Colonic mucosa (tissue), 4 donors: ENCODE results near the gene RFESD. TPM values are rescaled to one million over a fixed set of nuclear protein-coding genes. Genes with fewer than 3 reads are reported as not detected.
A peak's percentile ranks its signal among the peaks of the same experiment; 100 is the strongest.

Experiments
- DNase-seq: peaks from one replicate; pipeline ENCODE4 v3.0.0-alpha.2; 2020
- H3K27ac ChIP-seq: fragments of 200-600 bp; one replicate; pipeline ENCODE4 v1.8.0; 2021
- H3K27me3 ChIP-seq: fragments of 200-600 bp; one replicate; pipeline ENCODE4 v1.8.0; 2021
- H3K36me3 ChIP-seq: fragments of 200-600 bp; one replicate; pipeline ENCODE4 v1.8.0; 2021
- H3K4me1 ChIP-seq: fragments of 200-600 bp; one replicate; pipeline ENCODE4 v1.8.0; 2021; ENCODE audit warnings: mild to moderate bottlenecking
- H3K4me3 ChIP-seq: fragments of 200-600 bp; one replicate; pipeline ENCODE4 v1.8.0; 2021
- H3K9ac ChIP-seq, 2 donors: one replicate each; pipeline ENCODE4 v1.7.0; 2013; ENCODE audit warnings: control low read depth in 2 of 2, low read depth in 2 of 2, low read length in 2 of 2
- H3K9me3 ChIP-seq: fragments of 200-600 bp; one replicate; pipeline ENCODE4 v1.8.0; 2021
- CTCF ChIP-seq: fragments of 200-600 bp; IDR thresholded peaks from one replicate; pipeline ENCODE4 v1.8.0; 2022; ENCODE audit warnings: antibody characterized with exemption, mild to moderate bottlenecking
- intact Hi-C: fragments of 100-400 bp; cut with DNase I; formaldehyde crosslinking; loops from one replicate; pipeline ENCODE4 v1.14.1; 2022
- total RNA-seq, 2 donors: library from RNA; stranded (reverse); fragmentation: NEBNext Ultra II Directional in 1 of 2; extraction: Animal tissue kit (Norgen Biotek cat#: 25700) in 1 of 2; gene quantifications; one replicate each; pipeline ENCODE4 v1.2.1, GENCODE V29; 2021
- donor health status: healthy.
- donor health status: DM: no; HTN: no; CAD: no.
- donor health status: DM: no; HTN: no; CAD: no.

The RFESD gene
- total RNA-seq, 2 donors from 2014 or later, result 0.89 to 2.0 TPM

DNA sequence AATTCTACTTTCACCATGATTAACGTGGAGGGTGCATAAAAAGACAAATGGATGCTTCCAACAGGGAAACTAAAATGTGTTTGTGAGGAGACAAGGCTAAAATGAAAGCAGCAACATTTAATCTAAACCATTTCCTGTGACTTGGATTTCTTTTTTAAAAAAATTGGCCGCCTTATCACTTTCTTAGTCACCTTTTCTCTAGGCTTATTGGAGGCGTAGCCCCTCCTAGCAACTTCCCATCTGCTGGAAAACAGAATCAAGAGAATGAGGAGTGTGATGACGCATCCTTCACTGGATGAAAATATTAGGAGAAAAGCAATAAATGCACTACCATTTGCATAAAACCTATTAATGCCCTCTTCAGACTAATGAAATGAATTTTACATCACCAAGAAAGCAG, 27.5 kb upstream of the RFESD start:
- DNase-seq, result no peak
- Histone ChIP-seq H3K9ac (peak overlapping the region in 1 of 2 donors; percentile 72), H3K9me3 (no peaks in the 10 kb centered on the region), H3K27me3 (no peaks in the 10 kb centered on the region), H3K27ac (no peak overlapping the region), H3K36me3 (no peaks in the 10 kb centered on the region), H3K4me3 (no peak overlapping the region), H3K4me1 (peaks cover 4% of the 10 kb centered on the region)
- intact Hi-C loops, result no loop called here
- no peak for TF ChIP-seq CTCF

DNA sequence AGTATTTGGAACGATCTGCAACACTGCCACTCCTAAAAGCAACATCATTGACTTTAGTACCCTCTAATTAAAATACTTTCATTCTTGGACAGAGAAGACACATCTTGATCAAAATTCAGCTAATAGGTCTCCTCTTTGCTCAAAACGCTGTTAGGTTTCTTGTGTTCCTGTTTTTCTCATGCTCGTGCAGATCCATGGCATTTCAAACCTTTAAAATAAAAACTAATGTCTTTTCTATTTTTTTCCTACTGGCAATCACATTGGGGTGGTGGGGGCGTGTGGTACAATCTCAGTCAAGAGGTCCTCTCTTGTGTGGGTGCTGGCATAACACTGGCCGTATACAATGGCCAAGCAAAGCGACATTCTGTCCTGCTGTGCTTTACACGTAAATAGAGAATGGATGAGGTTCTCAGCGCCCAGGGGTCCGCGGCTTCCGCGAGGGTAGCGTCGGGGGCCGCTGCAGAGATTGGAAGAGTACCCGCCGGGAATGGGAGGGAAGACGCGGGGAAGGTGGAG, 27.0 kb upstream of the RFESD start:
- intact Hi-C loops, result no loop called here
- peak overlapping the region; percentile 57 to 72 for H3K9ac ChIP-seq
- no peaks in the 10 kb centered on the region for H3K36me3 ChIP-seq
- DNase-seq, result no peak
- no peak for TF ChIP-seq CTCF
- peaks cover 4% of the 10 kb centered on the region for H3K4me1 ChIP-seq
- no peak overlapping the region for H3K27ac ChIP-seq
- no peaks in the 10 kb centered on the region for H3K9me3 ChIP-seq
- peak overlapping the region; percentile 66 for H3K4me3 ChIP-seq
- H3K27me3 ChIP-seq, result no peaks in the 10 kb centered on the region

DNA sequence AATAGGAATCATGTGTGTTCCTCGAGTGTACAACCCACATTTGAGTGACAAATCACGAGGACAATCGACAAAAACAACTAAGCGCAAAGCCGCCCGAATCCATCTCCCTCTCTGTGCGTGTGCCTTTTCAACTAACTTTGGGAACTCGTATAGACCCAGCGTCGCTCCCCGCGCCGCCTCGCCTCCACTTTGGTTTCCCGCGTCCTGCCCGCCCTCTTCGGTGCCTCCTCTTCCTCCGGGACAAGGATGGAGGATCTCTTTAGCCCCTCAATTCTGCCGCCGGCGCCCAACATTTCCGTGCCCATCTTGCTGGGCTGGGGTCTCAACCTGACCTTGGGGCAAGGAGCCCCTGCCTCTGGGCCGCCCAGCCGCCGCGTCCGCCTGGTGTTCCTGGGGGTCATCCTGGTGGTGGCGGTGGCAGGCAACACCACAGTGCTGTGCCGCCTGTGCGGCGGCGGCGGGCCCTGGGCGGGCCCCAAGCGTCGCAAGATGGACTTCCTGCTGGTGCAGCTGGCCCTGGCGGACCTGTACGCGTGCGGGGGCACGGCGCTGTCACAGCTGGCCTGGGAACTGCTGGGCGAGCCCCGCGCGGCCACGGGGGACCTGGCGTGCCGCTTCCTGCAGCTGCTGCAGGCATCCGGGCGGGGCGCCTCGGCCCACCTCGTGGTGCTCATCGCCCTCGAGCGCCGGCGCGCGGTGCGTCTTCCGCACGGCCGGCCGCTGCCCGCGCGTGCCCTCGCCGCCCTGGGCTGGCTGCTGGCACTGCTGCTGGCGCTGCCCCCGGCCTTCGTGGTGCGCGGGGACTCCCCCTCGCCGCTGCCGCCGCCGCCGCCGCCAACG, 26.3 kb upstream of the RFESD start, which contains the start of gene GPR150:
GPR150 (plus strand) TSS at position 58 of the 840 bp plus-strand sequence; CDS start at position 247, 189 bp downstream.
- peak within 1 kb of the TSS; percentile 57 to 72 for H3K9ac ChIP-seq
- no peaks in the 10 kb centered on the region for H3K9me3 ChIP-seq
- no peaks in the 10 kb centered on the region for H3K27me3 ChIP-seq
- peak within 1 kb of the TSS; percentile 66 for H3K4me3 ChIP-seq
- TF ChIP-seq CTCF, result no peak
- peak; percentile 58 for DNase-seq
- intact Hi-C loops, result no loop called here
- H3K36me3 ChIP-seq, result no peaks in the 10 kb centered on the region
- peaks cover 4% of the 10 kb centered on the region for H3K4me1 ChIP-seq
- H3K27ac ChIP-seq, result no peak within 1 kb of the TSS

DNA sequence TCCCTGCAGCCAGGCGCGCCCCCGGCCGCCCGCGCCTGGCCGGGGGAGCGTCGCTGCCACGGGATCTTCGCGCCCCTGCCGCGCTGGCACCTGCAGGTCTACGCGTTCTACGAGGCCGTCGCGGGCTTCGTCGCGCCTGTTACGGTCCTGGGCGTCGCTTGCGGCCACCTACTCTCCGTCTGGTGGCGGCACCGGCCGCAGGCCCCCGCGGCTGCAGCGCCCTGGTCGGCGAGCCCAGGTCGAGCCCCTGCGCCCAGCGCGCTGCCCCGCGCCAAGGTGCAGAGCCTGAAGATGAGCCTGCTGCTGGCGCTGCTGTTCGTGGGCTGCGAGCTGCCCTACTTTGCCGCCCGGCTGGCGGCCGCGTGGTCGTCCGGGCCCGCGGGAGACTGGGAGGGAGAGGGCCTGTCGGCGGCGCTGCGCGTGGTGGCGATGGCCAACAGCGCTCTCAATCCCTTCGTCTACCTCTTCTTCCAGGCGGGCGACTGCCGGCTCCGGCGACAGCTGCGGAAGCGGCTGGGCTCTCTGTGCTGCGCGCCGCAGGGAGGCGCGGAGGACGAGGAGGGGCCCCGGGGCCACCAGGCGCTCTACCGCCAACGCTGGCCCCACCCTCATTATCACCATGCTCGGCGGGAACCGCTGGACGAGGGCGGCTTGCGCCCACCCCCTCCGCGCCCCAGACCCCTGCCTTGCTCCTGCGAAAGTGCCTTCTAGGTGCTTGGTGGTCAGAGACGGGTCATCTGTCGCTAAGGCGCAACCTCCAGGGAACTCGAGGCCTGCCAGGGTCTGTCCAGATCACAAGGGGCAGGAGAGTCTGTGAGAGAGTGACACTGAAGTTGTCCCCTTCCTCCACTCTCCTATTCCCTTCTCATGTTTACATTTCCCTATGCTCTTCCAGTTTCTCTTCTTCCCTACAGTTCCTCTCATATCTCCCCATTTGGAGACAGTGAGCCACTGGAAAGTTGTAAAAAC, 25.4 kb upstream of the RFESD start:
- intact Hi-C loops, result no loop called here

More for the DNA sequence above, 25.4 kb upstream of the RFESD start:
- Histone ChIP-seq H3K36me3 (no peaks in the 10 kb centered on the region), H3K9ac (peak overlapping the region; percentile 54 to 57), H3K4me1 (peaks cover 4% of the 10 kb centered on the region), H3K27me3 (no peaks in the 10 kb centered on the region), H3K9me3 (no peaks in the 10 kb centered on the region), H3K27ac (no peak overlapping the region), H3K4me3 (peak overlapping the region; percentile 66)
- TF ChIP-seq CTCF, result no peak
- peak; percentile 45 for DNase-seq
